Esophagus squamous epithelium (tissue), 5 donors: ENCODE measurements around the gene KCTD17. TPM values are rescaled to one million over a fixed set of nuclear protein-coding genes. Genes with fewer than 3 reads are reported as not detected.
A peak's percentile ranks its signal among the peaks of the same experiment; 100 is the strongest.

Source experiments
- DNase-seq: peaks from one replicate; lab custom pipeline; 2025; lab: John Stamatoyannopoulos, UW
- H3K27ac ChIP-seq, 4 donors: fragments of 200-600 bp; sonication (generic); one replicate each; pipeline ENCODE4 v1.5.1; 2016 to 2019; ENCODE audit warnings: mild to moderate bottlenecking in 1 of 4
- H3K27me3 ChIP-seq, 4 donors: fragments of 200-600 bp; sonication (generic); 1 replicate in 3 of 4; 2 replicates in 1 of 4; pipeline versions ENCODE4 v1.5.1 to v1.6.0; 2017 to 2021; ENCODE audit warnings: antibody characterized with exemption in 1 of 4
- H3K36me3 ChIP-seq, 3 donors: fragments of 200-600 bp; sonication (generic); one replicate each; pipeline ENCODE4 v1.5.1; 2016 to 2019
- H3K4me1 ChIP-seq, 3 donors: fragments of 200-600 bp; sonication (generic); one replicate each; pipeline ENCODE4 v1.5.1; 2017 to 2019
- H3K4me3 ChIP-seq, 4 donors: fragments of 200-600 bp; sonication (generic); 1 replicate in 3 of 4; 2 replicates in 1 of 4; pipeline ENCODE4 v1.5.1; 2016 to 2019; ENCODE audit warnings: mild to moderate bottlenecking in 2 of 4, moderate library complexity in 1 of 4
- H3K9me3 ChIP-seq, 3 donors: fragments of 200-600 bp; sonication (generic); one replicate each; pipeline ENCODE4 v1.5.1; 2016 to 2019
- POLR2A ChIP-seq, 4 donors: fragments of 450-650 bp; IDR thresholded peaks; one replicate each; pipeline ENCODE4 v1.6.1; 2017; ENCODE audit warnings: antibody characterized with exemption in 4 of 4, mild to moderate bottlenecking in 4 of 4, moderate library complexity in 3 of 4
- WGBS, 2 donors: methylation state at CpG; one replicate each; pipeline ENCODE4 v1.1.5; 2018; 5-methylcytosine and 5-hydroxymethylcytosine counted together
- intact Hi-C: fragments of 100-400 bp; cut with DNase I; formaldehyde crosslinking; loops from one replicate; pipeline ENCODE4 v1.15.0; 2022
- total RNA-seq, 4 donors: library from RNA; depleted of rRNA; stranded (reverse); fragments of >200 nt; gene quantifications; one replicate each; pipeline ENCODE4 v1.1.0, GENCODE V29; 2016
- TF ChIP-seq, protein P1 (sequence below), 6 experiments: fragments of 450-650 bp in 4 of 6; fragments of 200-600 bp in 2 of 6; sonication (generic) in 2 of 6; IDR thresholded peaks; one replicate each; pipeline ENCODE4 v1.5.1; 2016 to 2019; ENCODE audit warnings: antibody characterized with exemption in 6 of 6, mild to moderate bottlenecking in 4 of 6, moderate library complexity in 4 of 6
- donor health status: DM: yes; HTN: yes; CAD: no.

Gene KCTD17
- total RNA-seq, 4 donors from 2014 or later = 1.1 to 10.7 (median 6.5) TPM

DNA sequence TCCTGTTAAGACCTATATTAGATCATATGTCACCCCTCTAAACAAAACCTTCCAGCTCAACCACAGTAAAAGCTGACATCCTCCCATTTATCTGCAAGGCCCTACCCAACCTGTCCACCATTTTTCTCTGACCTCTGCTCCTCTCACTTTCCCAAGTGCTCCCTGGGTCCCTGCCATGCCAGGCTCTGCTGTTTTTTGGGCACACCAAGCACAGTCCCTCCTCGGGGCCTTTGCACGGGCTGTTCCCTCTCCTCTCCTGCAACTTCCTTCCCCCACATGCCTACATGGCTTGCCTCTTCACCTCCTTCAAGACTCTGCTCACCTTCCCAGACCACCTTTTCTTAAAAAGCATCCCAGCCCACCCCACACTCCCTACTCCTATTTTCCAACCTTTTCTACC, 42.1 kb upstream of the KCTD17 start:
- DNase-seq = no peak
- no peaks in the 10 kb centered on the region for H3K9me3 ChIP-seq
- no peaks in the 10 kb centered on the region for H3K36me3 ChIP-seq
- no peaks in the 10 kb centered on the region for H3K27me3 ChIP-seq
- H3K4me1 ChIP-seq = peaks cover 0 to 34% (median 9%) of the 10 kb centered on the region in 3 donors
- no peak overlapping the region for H3K27ac ChIP-seq
- WGBS, 2 donors = 63 to 92% methylated on average over 2 of the region's 2 CpGs
- intact Hi-C loops = no loop called here
- no peak overlapping the region for H3K4me3 ChIP-seq
- TF ChIP-seq, protein P1, sequence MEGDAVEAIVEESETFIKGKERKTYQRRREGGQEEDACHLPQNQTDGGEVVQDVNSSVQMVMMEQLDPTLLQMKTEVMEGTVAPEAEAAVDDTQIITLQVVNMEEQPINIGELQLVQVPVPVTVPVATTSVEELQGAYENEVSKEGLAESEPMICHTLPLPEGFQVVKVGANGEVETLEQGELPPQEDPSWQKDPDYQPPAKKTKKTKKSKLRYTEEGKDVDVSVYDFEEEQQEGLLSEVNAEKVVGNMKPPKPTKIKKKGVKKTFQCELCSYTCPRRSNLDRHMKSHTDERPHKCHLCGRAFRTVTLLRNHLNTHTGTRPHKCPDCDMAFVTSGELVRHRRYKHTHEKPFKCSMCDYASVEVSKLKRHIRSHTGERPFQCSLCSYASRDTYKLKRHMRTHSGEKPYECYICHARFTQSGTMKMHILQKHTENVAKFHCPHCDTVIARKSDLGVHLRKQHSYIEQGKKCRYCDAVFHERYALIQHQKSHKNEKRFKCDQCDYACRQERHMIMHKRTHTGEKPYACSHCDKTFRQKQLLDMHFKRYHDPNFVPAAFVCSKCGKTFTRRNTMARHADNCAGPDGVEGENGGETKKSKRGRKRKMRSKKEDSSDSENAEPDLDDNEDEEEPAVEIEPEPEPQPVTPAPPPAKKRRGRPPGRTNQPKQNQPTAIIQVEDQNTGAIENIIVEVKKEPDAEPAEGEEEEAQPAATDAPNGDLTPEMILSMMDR (IDR thresholded peaks at IDR 0.05) = no peak
- no peak for TF ChIP-seq POLR2A (IDR thresholded peaks at IDR 0.05)

DNA sequence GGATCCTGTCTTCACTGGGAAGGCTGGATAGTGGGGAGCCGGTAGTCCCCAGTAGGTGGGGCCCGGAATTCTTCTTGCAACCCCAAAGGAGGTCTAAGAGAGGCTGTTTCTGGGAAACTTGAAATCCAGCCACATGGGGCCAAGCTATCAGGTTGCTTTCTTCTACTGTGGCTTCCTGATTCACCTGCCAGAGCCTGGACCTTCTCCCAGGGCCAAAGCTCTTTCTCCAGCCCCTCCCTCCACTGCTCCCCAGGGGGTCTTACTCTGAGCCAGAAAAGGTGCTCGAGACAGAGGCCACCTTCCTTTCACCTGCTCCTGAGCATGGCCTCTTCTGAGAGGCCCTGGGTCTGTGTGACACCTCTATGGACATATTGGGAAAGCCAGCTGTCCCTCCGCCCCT, 41.4 kb upstream of the KCTD17 start:
- DNase-seq = no peak
- no peaks in the 10 kb centered on the region for H3K27me3 ChIP-seq
- H3K36me3 ChIP-seq = no peaks in the 10 kb centered on the region
- H3K9me3 ChIP-seq = no peaks in the 10 kb centered on the region
- TF ChIP-seq, protein P1 (IDR thresholded peaks at IDR 0.05) = no peak
- no peak for TF ChIP-seq POLR2A (IDR thresholded peaks at IDR 0.05)
- H3K4me1 ChIP-seq = peaks cover 0 to 41% (median 14%) of the 10 kb centered on the region in 3 donors
- H3K4me3 ChIP-seq = no peak overlapping the region
- 80 to 83% methylated on average over 1 to 4 of the region's 4 CpGs for WGBS, 2 donors
- intact Hi-C loops = no loop called here
- H3K27ac ChIP-seq = no peak overlapping the region

DNA sequence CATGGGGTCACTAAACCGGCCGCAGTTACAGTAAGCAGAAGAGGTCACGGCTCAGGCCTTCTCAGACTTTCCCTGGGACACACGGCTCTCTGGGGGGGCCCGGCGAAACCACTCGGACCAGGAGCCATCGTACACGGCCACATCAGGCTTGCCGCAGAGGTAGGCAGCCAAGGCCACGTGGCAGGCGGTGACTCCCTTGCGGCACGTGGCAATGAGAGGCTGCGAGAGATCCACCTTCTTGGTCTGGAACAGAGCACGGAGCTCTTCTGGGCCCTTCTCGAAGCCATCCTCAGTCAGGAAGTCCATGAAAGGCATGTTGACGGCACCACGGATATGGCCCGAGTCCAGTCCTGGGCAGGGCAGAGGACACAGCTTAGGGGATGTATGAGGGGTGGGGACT, 40.6 kb upstream of the KCTD17 start:
- no peak overlapping the region for H3K27ac ChIP-seq
- intact Hi-C loops = no loop called here
- no peaks in the 10 kb centered on the region for H3K9me3 ChIP-seq
- peaks cover 0 to 48% (median 18%) of the 10 kb centered on the region in 3 donors for H3K4me1 ChIP-seq
- H3K4me3 ChIP-seq = no peak overlapping the region
- DNase-seq = no peak
- no peaks in the 10 kb centered on the region for H3K27me3 ChIP-seq
- TF ChIP-seq, protein P1 (IDR thresholded peaks at IDR 0.05) = no peak
- no peak for TF ChIP-seq POLR2A (IDR thresholded peaks at IDR 0.05)
- WGBS, 2 donors = 85 to 91% methylated on average over 4 of the region's 20 CpGs
- H3K36me3 ChIP-seq = no peaks in the 10 kb centered on the region

DNA sequence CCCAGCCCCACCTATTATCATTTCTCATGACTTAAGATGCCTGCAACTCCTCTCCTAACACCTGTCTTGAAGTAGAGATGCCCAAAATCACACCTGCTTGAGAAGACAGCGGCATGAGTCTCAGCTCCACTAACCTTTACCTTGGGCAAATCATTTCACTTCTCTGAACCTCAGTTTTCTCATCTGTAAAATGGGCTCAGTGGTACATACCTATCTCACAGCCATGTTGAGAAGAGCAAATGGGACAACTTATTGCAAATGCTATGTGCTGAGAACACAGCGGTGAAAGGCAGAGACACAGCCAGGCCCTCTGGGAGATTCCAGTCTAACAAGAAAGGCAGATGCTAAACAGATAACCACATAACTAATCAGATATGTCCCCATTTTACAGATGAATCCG, 40.1 kb upstream of the KCTD17 start:
- H3K4me3 ChIP-seq = no peak overlapping the region
- no peaks in the 10 kb centered on the region for H3K9me3 ChIP-seq
- no peaks in the 10 kb centered on the region for H3K27me3 ChIP-seq
- 89 to 100% methylated on average over 3 of the region's 3 CpGs for WGBS, 2 donors
- intact Hi-C loops = no loop called here
- TF ChIP-seq, protein P1 (IDR thresholded peaks at IDR 0.05) = no peak
- no peak for TF ChIP-seq POLR2A (IDR thresholded peaks at IDR 0.05)
- no peak for DNase-seq
- peaks cover 0 to 4% (median 0%) of the 10 kb centered on the region in 3 donors for H3K36me3 ChIP-seq
- no peak overlapping the region for H3K27ac ChIP-seq
- peaks cover 3 to 53% (median 19%) of the 10 kb centered on the region in 3 donors for H3K4me1 ChIP-seq

DNA sequence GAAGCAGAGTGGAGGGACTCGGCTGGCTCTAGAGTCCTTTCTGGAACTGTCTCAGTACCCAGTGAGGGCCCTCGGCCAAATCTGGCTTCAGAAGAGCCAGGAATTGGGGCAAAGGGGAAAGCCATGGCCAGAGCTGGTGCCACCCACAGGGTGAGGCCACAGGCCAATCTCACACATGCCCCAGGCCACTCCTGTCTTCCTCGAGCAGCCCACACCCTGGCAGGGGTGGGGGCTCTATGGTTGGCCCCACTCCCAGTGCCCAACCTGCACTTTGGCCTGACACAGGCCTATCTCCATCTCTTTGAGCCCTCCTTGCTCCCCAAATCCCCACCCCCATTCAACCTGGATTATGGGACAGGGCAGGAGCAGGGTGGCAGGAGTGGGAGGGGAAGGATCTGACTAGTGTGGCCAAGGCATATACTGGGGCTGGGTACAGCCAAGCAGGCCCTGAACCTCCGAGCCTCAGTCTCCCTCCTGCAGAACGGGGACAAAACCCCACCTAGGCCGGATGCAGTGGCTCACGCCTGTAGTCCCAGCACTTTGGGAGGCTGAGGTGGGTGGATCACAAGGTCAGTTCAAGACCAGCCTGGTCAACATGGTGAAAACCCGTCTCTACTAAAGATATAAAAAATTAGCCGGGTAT, 39.2 kb upstream of the KCTD17 start:
- Histone ChIP-seq H3K27me3 (no peaks in the 10 kb centered on the region), H3K27ac (peak overlapping the region in 3 of 4 donors; percentile 44 to 96 (median 51)), H3K4me3 (no peak overlapping the region), H3K9me3 (no peaks in the 10 kb centered on the region), H3K36me3 (peaks cover 0 to 13% (median 0%) of the 10 kb centered on the region in 3 donors), H3K4me1 (peaks cover 12 to 62% (median 28%) of the 10 kb centered on the region in 3 donors)
- DNase-seq = no peak
- no peak for TF ChIP-seq POLR2A (IDR thresholded peaks at IDR 0.05)
- TF ChIP-seq, protein P1 (IDR thresholded peaks at IDR 0.05) = no peak
- intact Hi-C loops = no loop called here
- WGBS, 2 donors = 80 to 88% methylated on average over 3 to 4 of the region's 9 CpGs
